GM12878 (cell line): ENCODE data around the gene FEN1. TPM values are rescaled to one million over a fixed set of nuclear protein-coding genes. Genes with fewer than 3 reads are reported as not detected.

ENCODE experiments used
- ATAC-seq: fragments of 200-7000 bp; cut with Tn5 transposase; 3 replicates; pipeline ENCODE4 v1.9.1; 2020; ENCODE audit warnings: mild to moderate bottlenecking, moderate library complexity
- BruUV-seq: library from RNA; stranded (reverse); fragments of 400-500 nt; replicated peaks from 2 replicates; lab custom pipeline; 2021; lab: Mats Ljungman, UMichigan
- CTCF ChIA-PET: fragments of 300-600 bp; sonication (Branson Sonifier 250); formaldehyde crosslinking; extraction: SDS; loops from one replicate; lab custom pipeline; 2021; ENCODE audit warnings: inconsistent platforms; lab: Yijun Ruan, JAX
- POLR2A ChIA-PET: fragments of 350-600 bp; formaldehyde crosslinking; extraction: SDS; loops from one replicate; lab custom pipeline; 2021; ENCODE audit warnings: inconsistent platforms; lab: Charles Lee
- RAD21 ChIA-PET: fragments of 300-600 bp; sonication (Branson Sonifier 250); formaldehyde crosslinking; loops from one replicate; lab custom pipeline; 2023; ENCODE audit warnings: antibody characterized with exemption; ENCODE audit not compliant: unreplicated experiment; lab: Charles Lee
- SMC1A ChIA-PET: fragments of 300-600 bp; sonication (Branson Sonifier 250); formaldehyde crosslinking; loops from one replicate; lab custom pipeline; 2023; ENCODE audit not compliant: unreplicated experiment, uncharacterized antibody; lab: Charles Lee
- DNase-seq: peaks from one replicate; pipeline ENCODE4 v3.0.0-alpha.2; 2011; ENCODE audit warnings: low read depth, low spot score
- FAIRE-seq: peaks from 3 replicates; lab custom pipeline; 2011; peaks lifted over from hg19 to GRCh38; lab: Jason Lieb, UNC
- H2AFZ ChIP-seq: 2 replicates; pipeline ENCODE4 v1.6.0; 2011; ENCODE audit warnings: low read depth, low read length, control low read depth; ENCODE audit not compliant: control insufficient read depth
- H3K27ac ChIP-seq: 2 replicates; pipeline ENCODE4 v1.5.1; 2011; ENCODE audit warnings: control low read depth; ENCODE audit not compliant: control insufficient read depth, insufficient read depth
- H3K27me3 ChIP-seq, 2 experiments: replicated peaks in 1 of 2; 2 replicates each; pipeline versions ENCODE4 v1.6.0 to v1.6.1; 2011; ENCODE audit warnings: low read length in 1 of 2; ENCODE audit not compliant: control insufficient read depth in 2 of 2, insufficient read depth in 2 of 2
- H3K36me3 ChIP-seq, 2 experiments: 2 replicates each; pipeline ENCODE4 v1.5.1; 2011; ENCODE audit warnings: low read length in 1 of 2; ENCODE audit not compliant: control insufficient read depth in 2 of 2, insufficient read depth in 2 of 2
- H3K4me1 ChIP-seq: 2 replicates; pipeline ENCODE4 v1.6.1; 2011; ENCODE audit warnings: mild to moderate bottlenecking, low read length, moderate library complexity, mixed read lengths; ENCODE audit not compliant: control insufficient read depth, insufficient read depth
- H3K4me2 ChIP-seq: 2 replicates; pipeline ENCODE4 v1.6.0; 2011; ENCODE audit warnings: control low read depth; ENCODE audit not compliant: control insufficient read depth, insufficient read depth
- H3K4me3 ChIP-seq: fragments of 200-600 bp; sonication (generic); 2 replicates; pipeline ENCODE4 v1.5.1; 2016
- H3K79me2 ChIP-seq: 2 replicates; pipeline ENCODE4 v1.6.0; 2011; ENCODE audit warnings: low read length; ENCODE audit not compliant: control insufficient read depth, insufficient read depth
- H3K9ac ChIP-seq: 2 replicates; pipeline ENCODE4 v1.8.0; 2011; ENCODE audit warnings: low read length, control low read depth, mixed read lengths; ENCODE audit not compliant: control insufficient read depth, insufficient read depth
- H3K9me3 ChIP-seq: replicated peaks from 3 replicates; pipeline ENCODE4 v1.5.1; 2011; ENCODE audit warnings: mild to moderate bottlenecking, low read length; ENCODE audit not compliant: control insufficient read depth, insufficient read depth
- H4K20me1 ChIP-seq: 2 replicates; pipeline ENCODE4 v1.6.0; 2011; ENCODE audit not compliant: control insufficient read depth, insufficient read depth
- BMI1 ChIP-seq: fragments of 450-650 bp; IDR thresholded peaks from 2 replicates; pipeline ENCODE4 v1.6.1; 2016; ENCODE audit warnings: mild to moderate bottlenecking, moderate library complexity, borderline replicate concordance
- EED ChIP-seq: sonication (generic); IDR thresholded peaks from 2 replicates; pipeline ENCODE4 v1.6.1; 2016; ENCODE audit warnings: antibody characterized with exemption, low read depth
- EGR1 ChIP-seq, 2 experiments: IDR thresholded peaks; 1 replicate in 1 of 2; 2 replicates in 1 of 2; pipeline ENCODE4 v1.6.1; 2011 to 2012; ENCODE audit warnings: low read depth in 2 of 2, low read length in 2 of 2, borderline replicate concordance in 1 of 2, mild to moderate bottlenecking in 1 of 2, moderate library complexity in 1 of 2
- MTA2 ChIP-seq: fragments of 450-650 bp; IDR thresholded peaks from 2 replicates; pipeline ENCODE4 v1.6.1; 2016; ENCODE audit warnings: low read depth, mild to moderate bottlenecking, moderate library complexity
- NBN ChIP-seq: fragments of 450-650 bp; IDR thresholded peaks from 2 replicates; pipeline ENCODE4 v1.6.1; 2016
- NR2F1 ChIP-seq: fragments of 450-650 bp; conservative IDR thresholded peaks from 2 replicates; pipeline ENCODE4 v1.6.1; 2017; ENCODE audit warnings: mild to moderate bottlenecking
- REST ChIP-seq: IDR thresholded peaks from 2 replicates; pipeline ENCODE4 v1.6.1; 2012; ENCODE audit warnings: mild to moderate bottlenecking, low read depth, low read length
- STAT3 ChIP-seq: IDR thresholded peaks from 2 replicates; pipeline ENCODE4 v1.6.1; 2011; ENCODE audit warnings: low read depth, low read length, improper control_type of control experiment
- TAF1 ChIP-seq: IDR thresholded peaks from 2 replicates; pipeline ENCODE4 v1.6.1; 2011; ENCODE audit warnings: mild to moderate bottlenecking, low read depth, low read length, borderline replicate concordance
- TCF12 ChIP-seq: IDR thresholded peaks from 2 replicates; pipeline ENCODE4 v1.6.1; 2011; ENCODE audit warnings: low read depth, mild to moderate bottlenecking, low read length
- WGBS: methylation state at CpG from one replicate; pipeline ENCODE4 v1.1.6; 2016; ENCODE audit warnings: low lambda C conversion rate; ENCODE audit not compliant: insufficient replicate concordance, insufficient coverage; ENCODE audit errors: missing lambda C conversion rate; 5-methylcytosine and 5-hydroxymethylcytosine counted together
- in situ Hi-C: fragments of 300-500 bp; cut with MboI; formaldehyde crosslinking; loops from 9 replicates; pipeline ENCODE4 v1.14.3; 2018; ENCODE audit warnings: mixed read lengths
- intact Hi-C: fragments of 100-400 bp; cut with micrococcal nuclease; formaldehyde crosslinking; loops from one replicate; pipeline ENCODE4 v1.14.2; 2022; ENCODE audit not compliant: unreplicated experiment
- polyA plus RNA-seq, 11 experiments: library from polyadenylated mRNA; depleted of rRNA in 4 of 11; unstranded in 6 of 11; stranded (reverse) in 5 of 11; fragments of >200 nt; fragmentation: Nextera tagmentation in 4 of 11; fragmentation: Illumina TruSeq in 1 of 11; extraction: Ambion mirVana in 4 of 11; extraction: Trizol in 1 of 11; gene quantifications; 1 replicate in 1 of 11; 2 replicates in 10 of 11; pipeline versions ENCODE4 v1.2.1 to v1.2.3, GENCODE V29; 2011 to 2016; ENCODE audit warnings: inconsistent platforms in 2 of 11, missing spikeins in 2 of 11, low read depth in 1 of 11
- total RNA-seq, 4 experiments: library from RNA; depleted of rRNA in 3 of 4; stranded (reverse); fragments of >200 nt in 3 of 4; fragmentation: Illumina TruSeq in 1 of 4; extraction: Trizol in 1 of 4; gene quantifications; 2 replicates each; pipeline versions ENCODE4 v1.2.1 to v1.2.3, GENCODE V29; 2013 to 2021
- TF ChIP-seq, protein P1 (sequence below): IDR thresholded peaks from 2 replicates; pipeline ENCODE4 v1.6.1; 2012; ENCODE audit warnings: low read depth, low read length, improper control_type of control experiment
- TF ChIP-seq, protein P2 (sequence below): fragments of 450-650 bp; IDR thresholded peaks from 2 replicates; pipeline ENCODE4 v1.6.1; 2017; ENCODE audit warnings: borderline replicate concordance

The FEN1 gene
- total and polyA plus RNA-seq, 10 of the 15 experiments (the other 5 are each of a cell fraction or from before 2014, with no cell fraction given), result 54.8 to 282 (median 125) TPM

DNA sequence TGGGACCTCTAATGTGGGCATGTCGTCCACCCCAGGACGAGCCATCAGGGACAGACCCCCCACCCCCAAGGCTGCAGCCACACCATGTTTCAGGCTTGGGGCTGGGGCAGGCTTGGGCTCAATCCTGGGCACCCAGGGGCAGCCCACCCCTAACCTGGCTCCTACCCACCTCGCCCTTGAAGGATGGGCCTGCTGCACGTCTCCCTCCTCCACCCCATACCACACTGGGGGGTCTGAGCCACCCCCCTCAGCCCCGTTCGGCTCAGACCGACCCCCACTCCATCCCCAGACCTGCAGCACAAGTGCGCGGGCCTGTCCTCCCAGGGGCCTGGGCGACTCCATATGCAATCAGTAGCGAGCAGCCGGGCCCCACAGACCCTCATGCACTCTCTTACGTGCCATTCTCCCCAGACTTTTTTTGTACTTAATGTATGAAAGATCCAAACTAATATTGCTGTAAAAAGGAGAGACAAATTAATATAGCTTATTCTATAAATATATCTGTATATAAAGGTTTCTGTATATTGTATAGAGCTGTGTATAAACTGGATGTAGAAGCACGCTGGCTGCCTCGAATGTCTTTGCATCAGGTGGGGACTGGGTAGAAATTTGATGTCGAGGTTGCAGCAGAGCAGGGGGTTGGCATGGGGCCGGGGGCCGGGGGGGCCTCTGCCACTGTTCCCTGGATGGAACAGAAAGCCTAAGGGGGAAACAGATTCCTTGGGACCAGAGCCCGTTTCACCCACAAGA lies 46.1 kb upstream of the FEN1 start (continued):
- no peak for TF ChIP-seq EED
- no peak for TF ChIP-seq BMI1
- no peak for TF ChIP-seq TAF1
- no peak for TF ChIP-seq STAT3

DNA sequence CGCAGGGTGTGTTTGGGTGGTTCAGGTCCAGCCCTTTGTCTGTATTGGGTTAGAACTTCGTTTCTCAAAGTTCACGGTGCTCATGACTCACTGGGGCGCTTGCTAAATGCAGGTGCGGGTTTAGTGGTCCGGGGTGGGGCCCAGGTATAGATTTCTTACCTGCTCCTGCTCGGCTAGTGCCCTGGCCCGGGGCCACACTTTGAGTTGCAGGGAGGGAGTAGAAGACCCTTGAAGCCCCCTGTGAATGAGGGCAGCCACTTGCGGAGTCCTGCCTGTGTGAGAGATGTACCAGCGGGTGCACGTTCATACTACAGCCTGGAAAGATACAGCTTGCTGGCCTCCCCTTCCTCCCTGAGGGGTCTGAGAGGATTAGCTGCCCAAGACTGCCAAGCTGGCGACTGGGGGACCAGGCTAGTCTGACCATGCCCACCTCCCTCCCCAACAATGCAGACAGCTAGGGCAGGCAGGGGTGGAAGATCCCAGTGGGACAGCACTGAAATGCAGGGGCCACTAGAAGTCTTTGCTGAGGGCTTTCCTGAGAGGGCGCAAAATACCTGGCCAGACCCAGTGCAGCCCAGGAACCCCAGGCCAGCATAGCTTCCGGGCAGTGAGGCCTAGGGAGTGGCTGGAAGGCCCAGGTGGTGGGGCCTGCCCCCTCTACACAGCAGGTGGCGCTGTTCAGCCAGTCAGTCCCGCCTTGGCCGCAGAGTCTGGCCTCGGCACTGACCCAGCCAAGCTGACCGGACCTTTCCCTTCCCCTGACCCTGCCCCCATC lies 45.3 kb upstream of the FEN1 start:
- Histone ChIP-seq H3K4me1 (no peaks in the 10 kb centered on the region; the same call in 1 of the 2 replicates), H3K9ac (no peak overlapping the region), H3K27ac (no peak overlapping the region), H4K20me1 (no peaks in the 10 kb centered on the region), H3K36me3 (no peaks in the 10 kb centered on the region), H3K27me3 (peaks cover 0 to 4% of the 10 kb centered on the region in 2 experiments; a peak in 1 of 4 replicates), H2AFZ (peak overlapping the region; percentile 47), H3K9me3 (no peaks in the 10 kb centered on the region), H3K4me3 (no peak overlapping the region), H3K4me2 (no peak overlapping the region), H3K79me2 (no peaks in the 10 kb centered on the region)
- SMC1A ChIA-PET, result interaction anchor here (0.6 to 6.5 kb wide), 7 partner anchors 12 to 365 kb away, joined by 3 to 91 read pairs (median 5); partner anchors contain the start of genes FEN1 and TMEM258
- DNase-seq, result no peak
- POLR2A ChIA-PET, result interaction anchor here (1.1 to 1.7 kb wide), 3 partner anchors 29 to 44 kb away, joined by 3 to 6 read pairs (median 3); no protein-coding TSS in a partner anchor
- peak; percentile 78 for FAIRE-seq
- no TSS peak for BruUV-seq
- 36% methylated on average over 19 of the region's 19 CpGs for WGBS
- intact Hi-C loops (loop anchor here (1.0 to 5.0 kb wide), 2 partner anchors 29 to 360 kb away; no protein-coding TSS in a partner anchor), in situ Hi-C loops (loop anchor here (5.0 kb wide), 1 partner anchor 35 kb away; no protein-coding TSS in a partner anchor)
- CTCF ChIA-PET, result interaction anchor here (0.6 to 7.0 kb wide), 25 partner anchors 10 to 365 kb away, joined by 3 to 200 read pairs (median 4); partner anchors contain the start of genes FEN1 and TMEM258
- ATAC-seq, result peak; percentile 93
- RAD21 ChIA-PET, result interaction anchor here (0.6 to 3.4 kb wide), 13 partner anchors 11 to 335 kb away, joined by 3 to 32 read pairs (median 4); partner anchors contain the start of genes FEN1 and TMEM258
- TF ChIP-seq MTA2, result no peak
- 0 out of 2 replicates have a peak, but pooled peaks have one; percentile 62 for TF ChIP-seq NBN
- peak; percentile 56; the same call in 1 of the 2 replicates for TF ChIP-seq TCF12
- TF ChIP-seq REST, result no peak
- TF ChIP-seq, protein P1, sequence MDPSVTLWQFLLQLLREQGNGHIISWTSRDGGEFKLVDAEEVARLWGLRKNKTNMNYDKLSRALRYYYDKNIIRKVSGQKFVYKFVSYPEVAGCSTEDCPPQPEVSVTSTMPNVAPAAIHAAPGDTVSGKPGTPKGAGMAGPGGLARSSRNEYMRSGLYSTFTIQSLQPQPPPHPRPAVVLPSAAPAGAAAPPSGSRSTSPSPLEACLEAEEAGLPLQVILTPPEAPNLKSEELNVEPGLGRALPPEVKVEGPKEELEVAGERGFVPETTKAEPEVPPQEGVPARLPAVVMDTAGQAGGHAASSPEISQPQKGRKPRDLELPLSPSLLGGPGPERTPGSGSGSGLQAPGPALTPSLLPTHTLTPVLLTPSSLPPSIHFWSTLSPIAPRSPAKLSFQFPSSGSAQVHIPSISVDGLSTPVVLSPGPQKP, result 0 out of 2 replicates have a peak, but pooled peaks have one; percentile 31
- peak; percentile 69; the same call in 1 of the 2 replicates for TF ChIP-seq NR2F1
- no peak for TF ChIP-seq EGR1 (IDR thresholded peaks at IDR 0.05; ENCODE audit: borderline replicate concordance in 1 of 2, low read depth in 2 of 2, low read length in 2 of 2)
- TF ChIP-seq, protein P2, sequence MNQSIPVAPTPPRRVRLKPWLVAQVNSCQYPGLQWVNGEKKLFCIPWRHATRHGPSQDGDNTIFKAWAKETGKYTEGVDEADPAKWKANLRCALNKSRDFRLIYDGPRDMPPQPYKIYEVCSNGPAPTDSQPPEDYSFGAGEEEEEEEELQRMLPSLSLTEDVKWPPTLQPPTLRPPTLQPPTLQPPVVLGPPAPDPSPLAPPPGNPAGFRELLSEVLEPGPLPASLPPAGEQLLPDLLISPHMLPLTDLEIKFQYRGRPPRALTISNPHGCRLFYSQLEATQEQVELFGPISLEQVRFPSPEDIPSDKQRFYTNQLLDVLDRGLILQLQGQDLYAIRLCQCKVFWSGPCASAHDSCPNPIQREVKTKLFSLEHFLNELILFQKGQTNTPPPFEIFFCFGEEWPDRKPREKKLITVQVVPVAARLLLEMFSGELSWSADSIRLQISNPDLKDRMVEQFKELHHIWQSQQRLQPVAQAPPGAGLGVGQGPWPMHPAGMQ, result no peak
